Activated CD8-positive, alpha-beta memory T cell treated with anti-CD3 and anti-CD28 coated beads, Interleukin-2, amount 10 ng/mL, durations not matched to agents 7 days and 5 days (primary cell): ENCODE data around the gene C4A. TPM values are rescaled to one million over a fixed set of nuclear protein-coding genes. Genes with fewer than 3 reads are reported as not detected.
"Not testable (repeated sequence)": the region's sequence is repeated elsewhere in the genome, so short reads cannot be mapped to it uniquely, and the experiment has no call there.

Experiments
- ATAC-seq: fragments of 150-1000 bp; cut with Tn5 transposase; one replicate; pipeline ENCODE4 v1.10.0; 2021; ENCODE audit warnings: moderate library complexity
- CTCF ChIA-PET: fragments of 350-600 bp; sonication (Branson Sonifier 250); formaldehyde crosslinking; loops from one replicate; lab custom pipeline; 2021; ENCODE audit warnings: antibody characterized with exemption; lab: Charles Lee
- DNase-seq: peaks from one replicate; pipeline ENCODE4 v3.0.0-alpha.2; 2020
- H3K27ac Mint-ChIP-seq: one replicate; pipeline ENCODE4 v1.8.0; 2021; ENCODE audit warnings: mild to moderate bottlenecking, mixed read lengths
- H3K27me3 Mint-ChIP-seq: one replicate; pipeline ENCODE4 v1.8.0; 2021; ENCODE audit warnings: mixed read lengths
- H3K36me3 Mint-ChIP-seq: one replicate; pipeline ENCODE4 v1.8.0; 2021; ENCODE audit warnings: mild to moderate bottlenecking, mixed read lengths
- H3K4me1 Mint-ChIP-seq: one replicate; pipeline ENCODE4 v1.8.0; 2021; ENCODE audit warnings: mixed read lengths
- H3K4me3 Mint-ChIP-seq: one replicate; pipeline ENCODE4 v1.8.0; 2021; ENCODE audit warnings: mild to moderate bottlenecking, moderate library complexity, mixed read lengths
- H3K9me3 Mint-ChIP-seq: one replicate; pipeline ENCODE4 v1.8.0; 2022; ENCODE audit warnings: low read depth, mixed read lengths
- total RNA-seq, 2 experiments: library from RNA; stranded (reverse); gene quantifications; one replicate each; pipeline ENCODE4 v1.2.3, GENCODE V29; 2021

C4A gene
- total RNA-seq = 1 to 10 TPM; 2.3 to 3.4 TPM

DNA sequence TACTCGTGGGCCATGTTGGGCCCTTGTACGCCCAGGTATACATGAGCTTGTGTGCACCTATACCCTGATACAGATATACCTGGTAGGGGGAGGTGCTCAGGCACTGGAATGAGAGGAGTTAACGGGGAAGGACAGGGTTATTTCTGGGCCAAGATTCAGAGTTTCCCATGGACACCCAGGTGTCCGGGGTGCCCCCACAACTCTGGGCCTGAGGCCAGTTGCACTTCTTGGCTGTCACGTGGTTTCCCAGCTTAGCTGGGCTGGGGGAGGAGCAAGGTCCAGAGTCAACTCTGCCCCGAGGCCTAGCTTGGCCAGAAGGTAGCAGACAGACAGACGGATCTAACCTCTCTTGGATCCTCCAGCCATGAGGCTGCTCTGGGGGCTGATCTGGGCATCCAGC, at the start of gene C4A:
Gene C4A, plus strand, starts transcription at position 314 of the 400 bp plus-strand sequence. Its CDS starts 51 bp downstream, at position 365.
- H3K4me1 Mint-ChIP-seq, H3K36me3 Mint-ChIP-seq, ATAC-seq, CTCF ChIA-PET, H3K27ac Mint-ChIP-seq, H3K4me3 Mint-ChIP-seq, H3K9me3 Mint-ChIP-seq, H3K27me3 Mint-ChIP-seq, DNase-seq: not testable (repeated sequence)

DNA sequence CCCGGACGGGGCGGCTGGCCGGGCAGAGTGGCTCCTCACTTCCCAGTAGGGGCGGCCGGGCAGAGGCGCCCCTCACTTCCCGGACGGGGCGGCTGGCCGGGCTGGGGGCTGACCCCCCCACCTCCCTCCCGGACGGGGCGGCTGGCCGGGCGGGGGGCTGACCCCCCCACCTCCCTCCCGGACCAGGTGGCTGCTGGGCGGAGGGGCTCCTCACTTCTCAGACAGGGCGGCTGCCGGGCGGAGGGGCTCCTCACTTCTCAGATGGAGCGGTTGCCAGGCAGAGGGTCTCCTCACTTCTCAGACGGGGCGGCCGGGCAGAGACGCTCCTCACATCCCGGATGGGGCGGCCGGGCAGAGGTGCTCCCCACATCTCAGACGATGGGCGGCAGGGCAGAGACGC, 49.7 kb upstream of the C4A start:
- DNase-seq, H3K9me3 Mint-ChIP-seq, CTCF ChIA-PET, ATAC-seq, H3K4me1 Mint-ChIP-seq, H3K27ac Mint-ChIP-seq, H3K4me3 Mint-ChIP-seq, H3K36me3 Mint-ChIP-seq, H3K27me3 Mint-ChIP-seq: not testable (repeated sequence)

DNA sequence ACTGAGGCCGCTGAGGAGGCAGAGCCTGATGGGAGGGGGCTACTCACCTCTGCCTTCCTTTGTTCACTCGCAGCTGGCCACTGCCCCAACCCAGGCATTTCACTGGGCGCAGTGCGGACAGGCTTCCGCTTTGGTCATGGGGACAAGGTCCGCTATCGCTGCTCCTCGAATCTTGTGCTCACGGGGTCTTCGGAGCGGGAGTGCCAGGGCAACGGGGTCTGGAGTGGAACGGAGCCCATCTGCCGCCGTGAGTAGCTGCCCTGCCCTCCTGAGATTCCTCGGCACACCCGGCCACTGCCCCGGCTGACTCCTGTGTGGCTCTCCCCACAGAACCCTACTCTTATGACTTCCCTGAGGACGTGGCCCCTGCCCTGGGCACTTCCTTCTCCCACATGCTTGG, 48.3 kb upstream of the C4A start:
- CTCF ChIA-PET = no interaction called here
- no peaks in the 10 kb centered on the region for H3K9me3 Mint-ChIP-seq

DNA sequence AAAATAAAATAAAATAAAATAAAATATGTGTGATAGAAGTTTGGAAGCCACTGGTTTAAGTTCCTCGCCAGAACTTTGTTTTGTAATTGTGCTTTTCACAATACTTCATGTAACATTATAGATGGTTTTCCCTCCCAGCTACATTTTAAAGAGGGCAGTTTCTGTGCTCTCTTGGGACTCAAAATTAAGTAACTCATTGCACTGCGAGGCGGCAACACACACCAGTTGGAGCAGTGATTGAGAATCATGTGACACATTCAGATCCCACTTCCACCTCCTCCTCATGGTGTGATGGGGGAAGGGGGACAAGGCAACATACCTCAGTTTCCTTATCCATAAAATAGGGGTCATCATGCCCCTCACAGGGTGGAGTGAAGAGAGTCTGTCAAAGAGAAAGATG, 46.8 kb upstream of the C4A start:
- H3K27me3 Mint-ChIP-seq = peaks cover 4% of the 10 kb centered on the region
- no peaks in the 10 kb centered on the region for H3K9me3 Mint-ChIP-seq
- CTCF ChIA-PET = no interaction called here
- H3K4me3 Mint-ChIP-seq = no peak overlapping the region
- no peak for ATAC-seq
- no peak overlapping the region for H3K27ac Mint-ChIP-seq
- no peaks in the 10 kb centered on the region for H3K4me1 Mint-ChIP-seq
- no peak for DNase-seq
- no peaks in the 10 kb centered on the region for H3K36me3 Mint-ChIP-seq

More for the DNA sequence above, 48.3 kb upstream of the C4A start:
- Mint-ChIP-seq H3K4me1 (no peaks in the 10 kb centered on the region), H3K36me3 (no peaks in the 10 kb centered on the region), H3K4me3 (no peak overlapping the region), H3K27me3 (peaks cover 4% of the 10 kb centered on the region), H3K27ac (no peak overlapping the region)
- DNase-seq (no peak), ATAC-seq (no peak)

DNA sequence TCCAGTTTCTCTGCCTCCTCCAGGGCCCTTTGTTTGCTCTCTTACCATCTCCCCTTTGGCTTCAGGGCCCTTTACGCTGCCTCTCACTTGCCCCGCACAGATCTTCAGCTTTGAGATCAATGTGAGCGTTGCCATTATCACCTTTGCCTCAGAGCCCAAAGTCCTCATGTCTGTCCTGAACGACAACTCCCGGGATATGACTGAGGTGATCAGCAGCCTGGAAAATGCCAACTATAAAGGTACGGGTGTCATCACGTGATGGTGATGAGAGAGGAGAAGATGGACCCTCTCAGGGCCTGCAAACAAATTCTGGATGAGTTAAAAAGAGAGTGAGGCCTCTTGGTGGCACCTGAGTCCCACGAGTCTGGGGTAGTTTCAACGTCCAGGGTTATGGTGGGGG, 46.0 kb upstream of the C4A start:
- DNase-seq (no peak), ATAC-seq (no peak)
- Mint-ChIP-seq H3K27me3 (peaks cover 10% of the 10 kb centered on the region), H3K36me3 (no peaks in the 10 kb centered on the region), H3K4me1 (no peaks in the 10 kb centered on the region), H3K4me3 (no peak overlapping the region), H3K27ac (no peak overlapping the region), H3K9me3 (no peaks in the 10 kb centered on the region)
- CTCF ChIA-PET = no interaction called here

DNA sequence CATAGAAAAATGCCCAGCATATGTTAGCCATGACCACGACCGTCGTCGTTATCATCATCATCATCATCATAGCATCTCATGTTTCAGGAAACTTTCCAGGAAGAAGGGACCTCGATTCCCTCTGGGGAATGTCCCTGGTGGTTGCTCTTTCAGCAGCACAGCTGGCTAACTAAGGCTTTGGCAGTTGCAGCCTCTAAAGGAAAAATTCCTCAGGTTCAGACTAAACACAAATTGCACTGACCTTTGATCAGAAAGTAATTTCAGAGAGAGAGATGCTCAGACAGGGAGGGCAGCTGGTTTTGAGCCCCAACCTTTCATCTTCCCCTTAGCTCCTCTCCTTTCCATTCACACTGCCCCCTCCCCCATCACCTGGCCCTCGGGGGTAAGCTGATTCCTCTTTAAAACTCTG, 41.6 kb upstream of the C4A start:
- Mint-ChIP-seq H3K27me3 (peaks cover 25% of the 10 kb centered on the region), H3K36me3 (no peaks in the 10 kb centered on the region)
- ATAC-seq = no peak

DNA sequence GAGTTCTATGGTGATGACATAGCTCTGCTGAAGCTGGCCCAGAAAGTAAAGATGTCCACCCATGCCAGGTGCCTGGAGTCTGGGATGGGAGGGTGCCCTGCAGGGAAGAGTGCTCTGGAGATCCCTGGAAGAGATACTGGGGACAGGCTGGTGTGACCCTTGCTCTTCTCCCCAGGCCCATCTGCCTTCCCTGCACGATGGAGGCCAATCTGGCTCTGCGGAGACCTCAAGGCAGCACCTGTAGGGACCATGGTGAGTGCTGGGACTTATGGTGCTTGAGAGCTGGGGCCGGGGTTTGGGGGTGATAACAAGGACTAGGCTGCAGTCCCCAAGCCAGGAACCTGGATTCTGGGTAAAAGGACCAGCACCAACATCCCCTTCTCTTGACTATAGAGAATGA, 38.1 kb upstream of the C4A start:
- no peak for ATAC-seq
- Mint-ChIP-seq H3K36me3 (no peaks in the 10 kb centered on the region), H3K9me3 (no peaks in the 10 kb centered on the region), H3K27ac (no peak overlapping the region), H3K4me1 (peaks cover 4% of the 10 kb centered on the region), H3K4me3 (no peak overlapping the region), H3K27me3 (peaks cover 28% of the 10 kb centered on the region)
- CTCF ChIA-PET = no interaction called here
- no peak for DNase-seq

More for the DNA sequence above, 41.6 kb upstream of the C4A start:
- H3K4me1 Mint-ChIP-seq = peaks cover under 1% of the 10 kb centered on the region
- CTCF ChIA-PET = interaction anchor here (3.2 kb wide), 1 partner anchor 12 kb away, joined by 12 read pairs; no protein-coding TSS in a partner anchor
- no peak for DNase-seq
- no peaks in the 10 kb centered on the region for H3K9me3 Mint-ChIP-seq
- H3K4me3 Mint-ChIP-seq = no peak overlapping the region
- H3K27ac Mint-ChIP-seq = no peak overlapping the region

DNA sequence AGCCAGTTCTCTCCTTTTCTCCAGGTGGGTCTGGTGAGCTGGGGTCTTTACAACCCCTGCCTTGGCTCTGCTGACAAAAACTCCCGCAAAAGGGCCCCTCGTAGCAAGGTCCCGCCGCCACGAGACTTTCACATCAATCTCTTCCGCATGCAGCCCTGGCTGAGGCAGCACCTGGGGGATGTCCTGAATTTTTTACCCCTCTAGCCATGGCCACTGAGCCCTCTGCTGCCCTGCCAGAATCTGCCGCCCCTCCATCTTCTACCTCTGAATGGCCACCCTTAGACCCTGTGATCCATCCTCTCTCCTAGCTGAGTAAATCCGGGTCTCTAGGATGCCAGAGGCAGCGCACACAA, 36.7 kb upstream of the C4A start:
- H3K27ac Mint-ChIP-seq = no peak overlapping the region
- H3K36me3 Mint-ChIP-seq = no peaks in the 10 kb centered on the region
- H3K9me3 Mint-ChIP-seq = no peaks in the 10 kb centered on the region
- DNase-seq (no peak), ATAC-seq (no peak)
- peaks cover 28% of the 10 kb centered on the region for H3K27me3 Mint-ChIP-seq
- CTCF ChIA-PET = interaction anchor here (1.2 kb wide), 1 partner anchor 14 kb away, joined by 3 read pairs; no protein-coding TSS in a partner anchor
- H3K4me3 Mint-ChIP-seq = no peak overlapping the region
- H3K4me1 Mint-ChIP-seq = peaks cover 4% of the 10 kb centered on the region

DNA sequence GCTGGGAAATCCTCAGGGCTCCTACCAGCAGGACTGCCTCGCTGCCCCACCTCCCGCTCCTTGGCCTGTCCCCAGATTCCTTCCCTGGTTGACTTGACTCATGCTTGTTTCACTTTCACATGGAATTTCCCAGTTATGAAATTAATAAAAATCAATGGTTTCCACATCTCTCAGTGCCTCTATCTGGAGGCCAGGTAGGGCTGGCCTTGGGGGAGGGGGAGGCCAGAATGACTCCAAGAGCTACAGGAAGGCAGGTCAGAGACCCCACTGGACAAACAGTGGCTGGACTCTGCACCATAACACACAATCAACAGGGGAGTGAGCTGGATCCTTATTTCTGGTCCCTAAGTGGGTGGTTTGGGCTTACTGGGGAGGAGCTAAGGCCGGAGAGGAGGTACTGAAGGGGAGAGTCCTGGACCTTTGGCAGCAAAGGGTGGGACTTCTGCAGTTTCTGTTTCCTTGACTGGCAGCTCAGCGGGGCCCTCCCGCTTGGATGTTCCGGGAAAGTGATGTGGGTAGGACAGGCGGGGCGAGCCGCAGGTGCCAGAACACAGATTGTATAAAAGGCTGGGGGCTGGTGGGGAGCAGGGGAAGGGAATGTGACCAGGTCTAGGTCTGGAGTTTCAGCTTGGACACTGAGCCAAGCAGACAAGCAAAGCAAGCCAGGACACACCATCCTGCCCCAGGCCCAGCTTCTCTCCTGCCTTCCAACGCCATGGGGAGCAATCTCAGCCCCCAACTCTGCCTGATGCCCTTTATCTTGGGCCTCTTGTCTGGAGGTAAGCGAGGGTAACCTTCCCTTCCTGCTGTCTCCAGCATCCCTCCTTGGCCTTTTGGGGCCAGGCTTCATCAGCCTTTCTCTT, 36.1 kb upstream of the C4A start, which contains the start of gene CFB:
Gene CFB, plus strand, starts transcription at position 589 of the 863 bp plus-strand sequence. Its CDS starts 127 bp downstream, at position 716.
- no peak within 1 kb of the TSS for H3K27ac Mint-ChIP-seq
- CTCF ChIA-PET = interaction anchor here (1.2 kb wide), 1 partner anchor 15 kb away, joined by 3 read pairs; no protein-coding TSS in a partner anchor
- H3K9me3 Mint-ChIP-seq = no peaks in the 10 kb centered on the region
- peaks cover 23% of the 10 kb centered on the region for H3K27me3 Mint-ChIP-seq
- H3K4me1 Mint-ChIP-seq = peaks cover 4% of the 10 kb centered on the region
- no peaks in the 10 kb centered on the region for H3K36me3 Mint-ChIP-seq
- ATAC-seq (no peak), DNase-seq (no peak)
- H3K4me3 Mint-ChIP-seq = no peak within 1 kb of the TSS

DNA sequence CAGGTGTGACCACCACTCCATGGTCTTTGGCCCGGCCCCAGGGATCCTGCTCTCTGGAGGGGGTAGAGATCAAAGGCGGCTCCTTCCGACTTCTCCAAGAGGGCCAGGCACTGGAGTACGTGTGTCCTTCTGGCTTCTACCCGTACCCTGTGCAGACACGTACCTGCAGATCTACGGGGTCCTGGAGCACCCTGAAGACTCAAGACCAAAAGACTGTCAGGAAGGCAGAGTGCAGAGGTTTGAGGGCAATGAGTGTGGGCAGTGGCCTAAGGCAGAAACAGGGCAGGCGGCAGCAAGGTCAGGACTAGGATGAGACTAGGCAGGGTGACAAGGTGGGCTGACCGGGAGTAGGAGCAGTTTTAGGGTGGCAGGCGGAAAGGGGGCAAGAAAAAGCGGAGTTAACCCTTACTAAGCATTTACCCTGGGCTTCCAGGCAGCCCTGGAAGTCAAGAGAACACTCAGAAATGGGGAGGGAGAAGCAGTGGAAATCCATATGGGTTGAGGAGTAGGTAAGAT, 35.4 kb upstream of the C4A start:
- Mint-ChIP-seq H3K4me1 (peaks cover 4% of the 10 kb centered on the region), H3K27me3 (peaks cover 21% of the 10 kb centered on the region), H3K27ac (no peak overlapping the region), H3K36me3 (peaks cover 3% of the 10 kb centered on the region), H3K9me3 (no peaks in the 10 kb centered on the region), H3K4me3 (no peak overlapping the region)
- CTCF ChIA-PET = interaction anchor here (1.2 kb wide), 1 partner anchor 16 kb away, joined by 3 read pairs; no protein-coding TSS in a partner anchor
- no peak for DNase-seq
- no peak for ATAC-seq

DNA sequence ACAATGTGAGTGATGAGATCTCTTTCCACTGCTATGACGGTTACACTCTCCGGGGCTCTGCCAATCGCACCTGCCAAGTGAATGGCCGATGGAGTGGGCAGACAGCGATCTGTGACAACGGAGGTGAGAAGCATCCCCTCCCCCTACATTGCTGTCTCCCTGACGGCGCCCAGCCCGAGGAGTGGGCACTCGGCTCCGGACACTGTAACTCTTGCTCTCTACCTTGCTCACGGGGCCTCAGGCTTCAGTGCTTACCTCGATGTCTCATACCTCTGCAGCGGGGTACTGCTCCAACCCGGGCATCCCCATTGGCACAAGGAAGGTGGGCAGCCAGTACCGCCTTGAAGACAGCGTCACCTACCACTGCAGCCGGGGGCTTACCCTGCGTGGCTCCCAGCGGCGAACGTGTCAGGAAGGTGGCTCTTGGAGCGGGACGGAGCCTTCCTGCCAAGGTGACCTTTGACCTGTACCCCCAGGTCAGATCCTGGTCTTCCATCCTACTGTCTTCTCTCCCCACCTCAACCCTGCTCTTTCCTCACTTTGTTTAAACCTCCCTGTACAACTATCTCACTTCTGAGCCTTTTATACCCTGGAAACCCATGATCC, 34.7 kb upstream of the C4A start:
- no peak for ATAC-seq
- Mint-ChIP-seq H3K27ac (no peak overlapping the region), H3K4me3 (no peak overlapping the region), H3K27me3 (peaks cover 19% of the 10 kb centered on the region), H3K36me3 (peaks cover 3% of the 10 kb centered on the region), H3K9me3 (no peaks in the 10 kb centered on the region), H3K4me1 (peaks cover 4% of the 10 kb centered on the region)
- DNase-seq = no peak
- CTCF ChIA-PET = no interaction called here

DNA sequence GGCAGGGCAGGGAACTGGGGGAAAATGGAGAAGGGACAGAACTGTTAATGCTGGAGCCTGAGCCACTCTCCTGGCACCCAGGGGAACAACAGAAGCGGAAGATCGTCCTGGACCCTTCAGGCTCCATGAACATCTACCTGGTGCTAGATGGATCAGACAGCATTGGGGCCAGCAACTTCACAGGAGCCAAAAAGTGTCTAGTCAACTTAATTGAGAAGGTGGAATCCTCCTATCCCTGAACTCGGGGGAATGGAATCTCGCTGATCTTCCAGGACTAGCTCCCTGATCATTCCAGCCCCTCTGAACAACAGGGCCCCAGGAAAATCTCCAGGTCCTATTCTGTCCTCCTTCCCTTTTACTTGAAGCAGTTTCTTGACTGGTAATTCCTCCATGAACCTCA, 34.0 kb upstream of the C4A start:
- peaks cover 5% of the 10 kb centered on the region for H3K36me3 Mint-ChIP-seq
- no peak for ATAC-seq
- no peak overlapping the region for H3K27ac Mint-ChIP-seq
- peaks cover 13% of the 10 kb centered on the region for H3K27me3 Mint-ChIP-seq
- no peaks in the 10 kb centered on the region for H3K9me3 Mint-ChIP-seq
- no peak for DNase-seq
- H3K4me3 Mint-ChIP-seq = no peak overlapping the region
- CTCF ChIA-PET = no interaction called here
- H3K4me1 Mint-ChIP-seq = peaks cover 4% of the 10 kb centered on the region

DNA sequence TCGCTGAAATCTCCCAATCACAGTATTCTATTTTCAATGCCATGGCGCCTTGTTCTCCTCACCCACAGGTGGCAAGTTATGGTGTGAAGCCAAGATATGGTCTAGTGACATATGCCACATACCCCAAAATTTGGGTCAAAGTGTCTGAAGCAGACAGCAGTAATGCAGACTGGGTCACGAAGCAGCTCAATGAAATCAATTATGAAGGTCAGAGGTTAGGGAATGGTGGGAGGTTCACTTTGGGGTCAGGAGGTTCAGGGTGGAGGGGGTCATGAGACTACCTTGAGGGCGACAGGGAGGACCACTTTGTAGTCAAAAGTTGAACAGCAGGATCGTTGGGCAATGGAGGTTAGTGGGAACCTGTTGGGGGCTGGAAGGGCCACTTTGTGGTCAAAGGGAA, 33.6 kb upstream of the C4A start:
- Mint-ChIP-seq H3K27me3 (peaks cover 13% of the 10 kb centered on the region), H3K27ac (no peak overlapping the region), H3K36me3 (peaks cover 7% of the 10 kb centered on the region), H3K4me3 (no peak overlapping the region), H3K4me1 (peaks cover 4% of the 10 kb centered on the region), H3K9me3 (no peaks in the 10 kb centered on the region)
- DNase-seq = no peak
- CTCF ChIA-PET = no interaction called here
- no peak for ATAC-seq
